ENCODE results near the gene FBXL22. TPM values are rescaled to one million over a fixed set of nuclear protein-coding genes. Genes with fewer than 3 reads are reported as not detected.

FBXL22 gene
- total RNA-seq, 4 donors from 2014 or later: 0.56 to 2.8 (median 0.60) TPM; not detected in 1

DNA sequence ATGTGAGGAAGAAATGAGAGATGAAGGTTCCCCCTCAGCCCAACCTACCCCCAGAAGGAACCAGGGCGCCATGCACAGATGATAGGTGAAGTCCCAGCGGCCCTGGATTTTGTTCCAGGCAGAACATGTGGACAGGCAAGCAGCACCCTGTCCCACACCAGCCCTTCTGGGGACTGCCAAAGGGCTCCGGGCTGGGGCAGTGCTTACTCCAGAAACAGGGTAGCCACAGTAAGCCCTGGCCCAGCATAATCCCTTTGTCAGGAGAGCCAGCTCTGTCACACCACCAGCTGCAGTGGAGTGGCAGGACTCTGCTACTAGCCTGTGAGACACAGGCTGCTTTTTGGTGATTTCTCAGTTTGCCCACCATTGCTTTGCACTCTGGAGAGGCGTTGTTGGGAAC lies 6.3 kb downstream of the FBXL22 start:
- TF ChIP-seq, protein P1, sequence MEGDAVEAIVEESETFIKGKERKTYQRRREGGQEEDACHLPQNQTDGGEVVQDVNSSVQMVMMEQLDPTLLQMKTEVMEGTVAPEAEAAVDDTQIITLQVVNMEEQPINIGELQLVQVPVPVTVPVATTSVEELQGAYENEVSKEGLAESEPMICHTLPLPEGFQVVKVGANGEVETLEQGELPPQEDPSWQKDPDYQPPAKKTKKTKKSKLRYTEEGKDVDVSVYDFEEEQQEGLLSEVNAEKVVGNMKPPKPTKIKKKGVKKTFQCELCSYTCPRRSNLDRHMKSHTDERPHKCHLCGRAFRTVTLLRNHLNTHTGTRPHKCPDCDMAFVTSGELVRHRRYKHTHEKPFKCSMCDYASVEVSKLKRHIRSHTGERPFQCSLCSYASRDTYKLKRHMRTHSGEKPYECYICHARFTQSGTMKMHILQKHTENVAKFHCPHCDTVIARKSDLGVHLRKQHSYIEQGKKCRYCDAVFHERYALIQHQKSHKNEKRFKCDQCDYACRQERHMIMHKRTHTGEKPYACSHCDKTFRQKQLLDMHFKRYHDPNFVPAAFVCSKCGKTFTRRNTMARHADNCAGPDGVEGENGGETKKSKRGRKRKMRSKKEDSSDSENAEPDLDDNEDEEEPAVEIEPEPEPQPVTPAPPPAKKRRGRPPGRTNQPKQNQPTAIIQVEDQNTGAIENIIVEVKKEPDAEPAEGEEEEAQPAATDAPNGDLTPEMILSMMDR (IDR thresholded peaks at IDR 0.05): no peak
- DNase-seq (ENCODE audit: low spot score) (no peak), ATAC-seq (ENCODE audit: low FRiP score) (no peak)

DNA sequence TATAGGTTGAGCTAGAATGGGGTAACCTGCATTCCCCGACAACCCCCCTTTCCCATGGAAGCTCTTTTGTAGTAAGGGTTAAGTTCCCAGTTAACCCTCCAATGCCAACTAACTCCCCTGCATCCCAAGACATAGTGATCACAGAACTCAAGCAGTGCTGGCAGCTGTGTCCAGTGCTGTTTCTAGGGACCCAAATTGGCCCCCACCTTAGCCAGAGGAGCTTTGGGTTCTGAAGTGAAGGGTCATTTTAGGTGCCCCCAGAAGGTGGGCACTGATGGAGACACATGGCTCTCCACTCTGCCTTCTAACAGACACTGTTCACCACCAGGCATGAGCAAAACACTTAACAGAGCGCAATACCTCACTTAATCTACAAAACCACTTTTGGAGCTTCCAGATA lies 7.1 kb downstream of the FBXL22 start:
- no peak for ATAC-seq (ENCODE audit: low FRiP score)
- TF ChIP-seq, protein P1 (IDR thresholded peaks at IDR 0.05): no peak
- no peak for DNase-seq (ENCODE audit: low spot score)

DNA sequence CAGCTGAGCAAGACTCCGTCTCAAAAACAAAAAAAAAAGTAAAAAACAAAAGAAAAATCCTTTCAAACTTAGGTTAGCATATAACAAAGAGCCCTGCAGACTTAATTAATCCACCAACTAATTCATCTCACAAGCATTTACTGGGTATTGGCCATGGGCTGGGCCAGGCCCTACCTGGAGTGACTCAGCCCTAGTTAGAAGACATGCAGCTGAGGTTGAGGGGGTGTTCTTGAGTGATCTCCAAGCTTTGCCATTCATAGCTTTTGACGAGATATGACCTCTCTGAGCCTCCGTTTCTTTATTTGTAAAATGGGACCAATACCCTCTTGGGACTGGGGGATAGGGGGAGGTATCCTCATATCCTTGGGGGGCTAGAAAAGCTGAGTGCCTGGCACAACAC lies 7.8 kb downstream of the FBXL22 start:
- DNase-seq (ENCODE audit: low spot score) (no peak), ATAC-seq (ENCODE audit: low FRiP score) (no peak)
- TF ChIP-seq, protein P1 (IDR thresholded peaks at IDR 0.05): no peak

DNA sequence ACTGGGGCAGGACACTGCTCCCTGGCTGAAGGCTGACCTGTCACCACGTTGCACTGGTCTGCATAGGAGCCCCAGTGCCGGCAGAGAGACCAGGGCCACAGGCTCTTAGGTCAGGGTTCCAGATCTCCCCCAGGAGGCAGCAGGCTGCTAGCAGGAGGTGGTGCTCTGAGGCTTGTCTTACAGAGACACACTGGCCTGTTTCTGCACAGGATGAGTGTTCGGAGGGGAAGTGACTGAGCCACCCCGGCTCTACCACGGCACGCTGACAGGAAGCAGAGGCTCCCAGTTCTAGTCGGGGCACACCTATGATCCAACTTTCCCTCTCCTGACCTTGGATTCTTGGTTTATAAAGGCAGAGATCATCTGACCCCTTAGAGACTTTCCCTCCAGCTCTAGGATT lies 8.6 kb downstream of the FBXL22 start:
- TF ChIP-seq, protein P1 (IDR thresholded peaks at IDR 0.05): no peak
- ATAC-seq (ENCODE audit: low FRiP score): no peak

DNA sequence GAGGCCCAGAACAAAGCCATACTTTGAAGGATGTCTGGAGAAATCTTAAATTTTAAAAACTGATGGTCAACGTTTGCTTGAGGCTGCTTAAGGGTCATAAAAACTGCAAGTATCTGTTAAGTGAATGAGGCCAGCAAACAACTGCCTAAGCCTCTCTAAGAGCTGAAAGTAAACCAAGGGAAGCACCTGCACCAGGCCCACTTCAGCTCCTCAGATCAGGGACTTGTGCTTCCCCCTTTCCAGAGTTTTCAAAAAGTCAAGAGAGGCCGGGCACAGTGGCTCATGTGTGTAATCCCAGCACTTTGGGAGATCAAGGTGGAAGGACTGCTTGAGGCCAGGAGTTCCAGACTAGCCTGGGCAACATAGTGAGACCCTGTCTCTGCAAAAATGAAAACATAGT lies 9.1 kb downstream of the FBXL22 start:
- ATAC-seq (ENCODE audit: low FRiP score) (no peak), DNase-seq (ENCODE audit: low spot score) (no peak)
- TF ChIP-seq, protein P1 (IDR thresholded peaks at IDR 0.05): no peak

More for the DNA sequence above, 8.6 kb downstream of the FBXL22 start:
- no peak for DNase-seq (ENCODE audit: low spot score)

DNA sequence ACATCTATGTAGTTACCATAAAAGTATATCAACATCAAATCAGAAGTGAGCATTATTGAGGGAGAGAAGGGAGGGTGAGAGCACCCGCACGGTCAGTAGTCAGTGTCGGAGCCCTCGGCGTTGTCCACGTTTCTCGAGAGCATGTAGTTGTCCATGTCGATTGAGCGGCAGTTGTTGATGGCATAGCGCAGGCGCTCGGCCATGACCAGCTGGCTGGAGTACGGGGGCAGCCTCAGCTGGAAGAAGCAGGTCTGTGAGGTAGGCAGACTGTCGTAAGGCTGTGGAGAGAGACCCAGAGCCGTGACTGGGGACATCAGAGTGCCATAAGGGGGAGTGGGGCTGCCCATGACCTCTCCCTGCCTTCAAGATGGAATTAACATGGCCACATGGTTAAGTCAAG lies 11.8 kb downstream of the FBXL22 start:
- ATAC-seq (ENCODE audit: low FRiP score) (no peak), DNase-seq (ENCODE audit: low spot score) (no peak)
- TF ChIP-seq, protein P1 (IDR thresholded peaks at IDR 0.05): no peak

DNA sequence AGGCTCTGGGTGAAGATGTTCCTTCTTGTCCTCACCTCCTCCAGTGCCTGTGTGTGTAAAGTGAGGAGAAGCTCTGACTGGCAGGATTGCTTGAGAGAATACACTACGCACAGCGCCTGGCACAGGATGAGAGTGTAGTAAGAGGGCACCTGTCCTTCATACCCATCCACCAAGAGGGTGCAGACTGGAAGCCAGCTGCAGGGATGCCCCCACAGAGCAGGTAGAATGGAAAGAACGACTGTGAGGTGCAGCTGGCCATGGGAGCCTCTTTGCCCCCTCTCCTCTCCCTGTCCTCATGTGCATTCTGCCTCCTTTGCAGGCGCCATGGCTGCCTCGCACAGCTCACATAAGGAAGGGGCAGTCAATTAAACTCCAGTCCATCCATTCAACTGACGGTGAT lies 12.3 kb downstream of the FBXL22 start:
- TF ChIP-seq, protein P1 (IDR thresholded peaks at IDR 0.05): no peak
- no peak for DNase-seq (ENCODE audit: low spot score)
- no peak for ATAC-seq (ENCODE audit: low FRiP score)

Measured in omental fat pad (tissue), 4 donors.